ENCODE data around the gene CACNA1F.

Gene CACNA1F

DNA sequence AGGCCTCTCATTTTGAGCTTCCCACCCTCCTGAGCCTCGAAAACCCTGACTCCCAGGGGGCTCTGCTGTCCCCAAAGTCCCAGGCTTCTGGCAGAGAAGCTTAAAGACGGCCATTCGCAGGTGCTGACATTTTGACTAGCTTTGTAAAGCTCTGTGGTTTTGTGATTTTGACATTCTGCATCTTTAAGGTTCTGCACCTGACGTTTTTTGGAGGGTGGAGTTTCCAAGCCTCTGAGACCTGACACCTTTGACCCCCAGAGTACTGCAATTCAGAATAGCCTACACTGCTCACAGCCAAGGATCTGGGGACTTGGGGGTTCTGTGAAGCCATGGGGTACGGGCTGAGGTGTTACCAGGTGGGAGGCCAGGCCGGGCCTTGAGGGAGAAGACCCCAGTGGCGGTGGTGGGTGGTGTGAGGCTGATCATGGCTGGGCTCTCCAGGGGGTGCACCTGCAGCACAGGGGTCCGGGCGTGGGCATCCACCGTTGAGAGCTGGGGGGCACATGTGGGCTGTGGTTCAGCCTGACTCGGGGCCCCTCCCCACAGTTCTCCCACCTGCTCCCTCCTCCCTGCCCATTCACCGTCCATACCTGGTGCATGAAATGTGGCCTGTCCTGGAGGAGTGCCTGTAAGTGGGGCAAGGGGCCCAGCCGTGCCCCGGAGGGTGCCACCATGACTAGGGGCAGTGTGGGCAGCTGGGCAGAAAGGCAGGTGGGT, 24.1 kb upstream of the CACNA1F start:
- DNase-seq (ENCODE audit: low spot score), result no peak

DNA sequence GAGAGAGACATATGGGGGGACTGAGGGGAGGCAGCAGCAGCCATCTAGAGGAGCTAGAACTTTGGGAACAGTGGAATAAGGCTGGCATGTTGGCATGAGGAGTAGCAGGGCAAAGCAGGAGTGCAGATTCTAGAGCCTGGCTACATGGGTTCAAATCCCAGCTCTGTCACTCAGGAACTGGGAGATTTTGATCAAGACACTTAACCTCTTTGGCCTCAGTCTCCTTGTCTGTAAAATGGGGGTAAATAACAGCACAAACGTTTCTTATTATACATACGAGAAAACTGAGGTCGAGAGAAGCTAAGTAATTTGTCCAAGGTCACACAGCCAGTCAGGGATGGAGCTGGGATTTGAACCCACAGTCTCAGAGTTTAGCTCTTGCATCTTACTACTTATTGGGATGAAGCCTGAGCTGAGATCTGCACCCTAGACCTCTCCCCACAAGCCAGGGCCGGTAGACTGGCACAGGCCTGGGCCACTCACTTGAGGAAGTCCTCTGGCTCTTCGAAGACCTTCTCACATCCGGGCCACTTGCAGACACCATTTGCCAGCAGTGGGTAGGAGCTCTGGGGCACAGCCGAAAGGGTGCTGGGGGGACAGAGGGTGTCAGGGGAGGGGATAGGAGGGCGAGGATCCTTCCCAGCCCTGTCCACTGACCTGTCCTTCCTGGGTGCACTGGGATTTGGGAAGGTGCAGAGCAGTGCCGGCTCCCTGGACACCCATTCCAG, 23.3 kb upstream of the CACNA1F start:
- DNase-seq (ENCODE audit: low spot score), result no peak

DNA sequence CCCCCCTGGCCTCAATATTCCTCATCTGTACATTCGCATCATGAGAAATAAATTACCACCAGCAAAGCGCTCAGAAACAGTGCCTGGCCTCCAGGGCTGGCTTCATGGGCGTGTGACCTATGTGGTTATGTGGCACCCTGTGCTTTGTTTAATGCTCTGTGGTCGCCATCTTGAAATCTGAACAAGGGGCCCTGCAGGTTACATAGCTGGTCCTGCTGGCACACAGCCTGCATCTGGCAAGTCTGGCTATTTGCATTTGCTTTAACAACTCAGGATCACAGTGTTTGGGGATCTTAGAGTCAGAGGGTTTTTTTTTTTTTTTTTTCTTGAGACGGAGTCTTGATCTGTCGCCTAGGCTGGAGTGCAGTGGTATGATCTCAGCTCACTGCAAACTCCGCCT, 21.5 kb upstream of the CACNA1F start:
- DNase-seq (ENCODE audit: low spot score), result no peak

DNA sequence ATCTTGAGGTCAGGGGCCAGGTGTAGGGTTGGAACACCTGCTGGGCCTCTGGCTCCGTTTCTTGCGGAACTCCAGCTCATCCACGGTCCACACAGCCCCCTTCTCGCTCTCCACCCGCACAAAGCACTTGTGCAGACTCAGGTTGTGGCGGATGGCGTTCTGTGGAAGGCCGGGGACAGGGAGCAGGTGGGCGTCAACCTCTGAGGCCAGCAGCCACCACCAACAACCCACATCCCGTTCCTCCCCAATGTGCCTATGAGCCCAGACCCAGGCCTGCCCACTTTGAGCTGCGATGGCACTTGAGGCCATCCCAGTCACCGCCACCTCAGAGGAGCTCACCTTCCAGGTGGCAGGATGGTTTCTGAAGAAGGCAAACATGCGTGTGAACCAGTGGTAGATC, 18.2 kb upstream of the CACNA1F start:
- DNase-seq (ENCODE audit: low spot score), result no peak

DNA sequence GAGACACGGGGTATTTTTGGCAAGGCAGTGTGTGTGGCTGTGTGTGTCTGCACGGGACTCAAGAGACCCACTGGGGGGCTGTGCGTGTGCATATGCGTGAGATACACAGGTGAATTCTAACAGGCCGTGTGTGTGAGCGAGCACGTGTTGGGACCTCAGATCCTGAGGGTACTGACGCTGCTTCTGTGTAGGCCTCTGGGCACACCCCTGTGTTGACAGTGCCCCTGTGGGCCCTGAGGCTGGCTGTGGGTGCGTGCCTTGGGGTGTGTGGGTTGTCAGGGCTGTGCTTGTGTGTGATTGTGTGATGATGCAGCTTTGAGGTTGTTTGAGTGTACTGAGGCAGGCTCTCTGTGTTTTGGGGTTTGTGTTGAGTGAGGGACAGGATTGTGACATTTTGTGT, 17.4 kb upstream of the CACNA1F start:
- no peak for DNase-seq (ENCODE audit: low spot score)

DNA sequence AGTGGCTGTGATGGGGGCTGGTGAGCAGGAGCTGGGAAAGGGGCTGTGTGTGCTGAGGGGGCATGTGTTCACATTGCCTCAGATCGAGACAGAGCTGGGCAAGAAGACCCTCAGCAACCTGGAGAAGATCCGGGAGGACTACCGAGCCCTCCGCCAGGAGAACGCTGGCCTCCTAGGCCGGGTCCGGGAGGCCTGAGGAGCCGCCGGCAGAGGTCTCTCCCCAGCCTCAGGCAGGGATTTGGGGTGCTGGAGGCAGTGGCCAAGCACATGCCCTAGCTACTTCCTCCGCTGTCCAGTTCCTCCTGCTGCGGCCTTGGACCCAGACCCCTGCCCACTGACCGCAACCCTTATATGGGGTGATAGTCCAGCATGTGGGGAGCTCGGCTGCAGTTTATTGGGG, 16.9 kb upstream of the CACNA1F start:
- no peak for DNase-seq (ENCODE audit: low spot score)

DNA sequence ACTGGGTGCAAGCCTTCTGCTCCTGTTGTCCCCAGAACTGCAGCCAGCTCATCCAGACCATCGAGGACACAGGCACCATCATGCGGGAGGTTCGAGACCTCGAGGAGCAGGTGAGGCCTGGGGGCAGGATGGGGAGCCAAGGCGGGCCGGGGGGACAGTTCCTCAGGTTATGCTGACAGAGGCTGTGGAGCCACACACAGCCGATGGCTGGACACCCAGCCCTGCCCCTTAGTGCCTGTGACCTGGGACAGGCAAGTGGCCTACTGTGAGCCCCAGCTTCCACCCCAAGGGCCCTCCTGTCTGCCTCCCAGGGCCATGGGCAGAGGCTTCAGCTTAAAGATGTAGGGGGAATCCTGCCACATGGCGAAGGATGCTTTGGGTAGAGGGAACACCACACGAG, 16.5 kb upstream of the CACNA1F start:
- no peak for DNase-seq (ENCODE audit: low spot score)

DNA sequence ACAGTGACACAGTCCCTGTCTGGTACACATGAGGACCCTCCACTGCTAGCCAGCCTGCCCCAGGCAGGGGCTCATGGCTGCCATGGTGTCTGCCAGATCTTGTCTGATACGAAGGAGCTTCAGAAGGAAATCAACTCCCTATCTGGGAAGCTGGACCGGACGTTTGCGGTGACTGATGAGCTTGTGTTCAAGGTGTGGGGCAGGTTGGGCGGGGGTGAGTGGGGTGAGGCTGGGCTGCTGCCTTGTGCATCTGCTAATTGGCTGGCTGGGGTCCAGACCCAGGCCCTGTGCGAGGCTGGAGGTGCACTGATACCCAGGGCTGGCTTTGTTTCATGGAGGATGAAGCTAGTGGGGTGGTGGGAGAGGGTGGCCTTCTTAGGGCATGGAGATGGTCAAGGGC, 15.9 kb upstream of the CACNA1F start:
- no peak for DNase-seq (ENCODE audit: low spot score)

DNA sequence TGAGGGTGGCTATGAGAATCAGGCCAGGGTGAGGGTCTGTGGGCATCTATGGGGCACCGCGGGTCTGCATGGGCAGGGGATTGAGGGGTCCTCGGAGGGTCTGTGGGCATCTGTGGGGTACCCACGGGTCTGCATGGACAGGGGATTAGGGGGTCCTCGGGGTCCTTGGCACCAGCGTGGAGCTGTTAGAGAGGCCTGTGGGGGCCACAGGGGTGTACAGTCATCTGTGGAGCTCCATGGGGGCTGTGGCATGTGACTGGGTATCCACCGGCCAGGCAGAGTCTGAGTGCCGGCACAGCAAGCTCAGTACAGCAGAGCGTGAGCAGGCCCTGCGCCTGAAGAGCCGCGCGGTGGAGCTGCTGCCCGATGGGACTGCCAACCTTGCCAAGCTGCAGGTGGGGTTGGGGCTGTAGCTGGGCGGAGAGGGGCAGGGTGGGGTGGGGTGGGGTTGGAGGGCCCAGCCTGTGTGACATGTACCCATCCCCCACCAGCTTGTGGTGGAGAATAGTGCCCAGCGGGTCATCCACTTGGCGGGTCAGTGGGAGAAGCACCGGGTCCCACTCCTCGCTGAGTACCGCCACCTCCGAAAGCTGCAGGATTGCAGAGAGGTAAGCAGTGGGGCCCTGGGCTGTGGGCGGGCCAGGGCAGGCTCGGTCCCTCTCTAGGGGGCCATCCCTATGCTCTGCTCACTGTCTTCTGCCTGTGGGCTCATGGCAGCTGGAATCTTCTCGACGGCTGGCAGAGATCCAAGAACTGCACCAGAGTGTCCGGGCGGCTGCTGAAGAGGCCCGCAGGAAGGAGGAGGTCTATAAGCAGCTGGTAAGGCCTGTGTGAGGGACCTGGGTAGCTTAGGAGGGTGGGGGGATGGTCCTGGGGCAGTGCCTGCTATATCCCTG, 15.0 kb upstream of the CACNA1F start:
- no peak for DNase-seq (ENCODE audit: low spot score)

DNA sequence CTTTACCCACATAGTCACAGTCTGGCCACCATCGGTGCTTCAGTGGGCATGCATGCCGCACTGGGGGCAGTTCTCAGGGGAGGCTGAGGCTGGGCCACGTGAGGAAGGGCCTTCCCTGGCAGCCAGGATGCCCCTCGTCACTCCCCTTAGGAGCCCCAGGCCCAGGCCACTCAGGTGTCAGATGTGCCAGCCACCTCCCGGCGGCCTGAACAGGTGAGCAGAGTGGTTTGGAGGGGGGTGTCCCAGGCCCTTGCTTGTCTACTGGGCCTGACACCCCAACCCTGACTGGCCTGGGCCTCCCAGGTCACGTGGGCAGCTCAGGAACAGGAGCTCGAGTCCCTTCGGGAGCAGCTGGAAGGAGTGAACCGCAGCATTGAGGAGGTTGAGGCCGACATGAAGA, 14.2 kb upstream of the CACNA1F start:
- no peak for DNase-seq (ENCODE audit: low spot score)

DNA sequence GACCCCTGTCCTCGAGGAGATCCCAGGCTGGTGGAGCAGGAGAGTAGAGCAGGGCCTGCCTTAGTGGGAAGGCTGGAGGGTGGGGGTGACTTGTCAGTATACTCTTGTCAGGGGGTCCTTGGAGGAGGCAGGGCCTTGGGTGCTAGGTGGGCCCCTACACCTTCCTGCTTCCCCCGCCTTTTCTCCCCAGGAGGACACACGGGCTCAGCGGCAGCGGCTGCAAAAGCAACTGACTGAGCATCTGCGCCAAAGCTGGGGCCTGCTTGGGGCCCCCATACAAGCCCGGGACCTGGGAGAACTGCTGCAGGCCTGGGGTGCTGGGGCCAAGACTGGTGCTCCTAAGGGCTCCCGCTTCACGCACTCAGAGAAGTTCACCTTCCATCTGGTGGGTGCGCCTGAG, 13.4 kb upstream of the CACNA1F start:
- DNase-seq (ENCODE audit: low spot score), result no peak

DNA sequence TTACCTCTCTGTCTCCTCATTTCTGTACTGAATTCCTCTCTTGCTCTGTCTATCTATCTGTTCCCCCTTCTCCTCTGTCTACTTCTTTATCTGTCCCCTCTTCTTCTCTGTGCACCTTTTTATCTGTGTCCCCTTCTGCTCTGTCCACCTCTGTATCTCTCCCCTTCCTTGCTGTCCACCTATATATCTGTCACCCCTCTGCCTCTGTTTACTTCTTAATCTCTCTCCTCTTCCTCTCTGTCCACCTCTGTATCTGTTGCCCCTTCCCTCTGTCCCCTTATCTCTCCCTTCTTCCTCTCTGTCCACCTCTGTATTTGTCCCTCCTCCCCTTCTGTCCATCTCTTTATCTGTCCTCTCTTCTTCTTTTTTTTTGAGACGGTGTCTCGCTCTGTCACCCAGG, 11.1 kb upstream of the CACNA1F start:
- no peak for DNase-seq (ENCODE audit: low spot score)

DNA sequence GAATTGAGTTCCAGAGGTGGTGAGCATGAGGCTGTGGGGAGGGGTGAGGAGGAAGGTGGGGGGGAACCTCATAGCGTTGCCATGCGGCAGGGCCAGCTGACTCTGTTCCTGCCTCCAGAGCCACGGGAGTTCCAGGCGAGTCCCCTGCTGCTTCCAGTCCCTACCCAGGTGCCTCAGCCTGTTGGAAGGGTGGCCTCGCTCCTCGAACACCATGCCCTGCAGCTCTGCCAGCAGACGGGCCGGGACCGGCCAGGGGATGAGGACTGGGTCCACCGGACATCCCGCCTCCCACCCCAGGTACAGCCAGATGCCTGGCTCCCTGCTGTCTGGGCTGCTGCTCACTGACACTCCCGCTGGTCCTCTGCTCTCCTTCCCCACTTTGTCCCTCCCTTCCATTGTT, 10.0 kb upstream of the CACNA1F start:
- no peak for DNase-seq (ENCODE audit: low spot score)

DNA sequence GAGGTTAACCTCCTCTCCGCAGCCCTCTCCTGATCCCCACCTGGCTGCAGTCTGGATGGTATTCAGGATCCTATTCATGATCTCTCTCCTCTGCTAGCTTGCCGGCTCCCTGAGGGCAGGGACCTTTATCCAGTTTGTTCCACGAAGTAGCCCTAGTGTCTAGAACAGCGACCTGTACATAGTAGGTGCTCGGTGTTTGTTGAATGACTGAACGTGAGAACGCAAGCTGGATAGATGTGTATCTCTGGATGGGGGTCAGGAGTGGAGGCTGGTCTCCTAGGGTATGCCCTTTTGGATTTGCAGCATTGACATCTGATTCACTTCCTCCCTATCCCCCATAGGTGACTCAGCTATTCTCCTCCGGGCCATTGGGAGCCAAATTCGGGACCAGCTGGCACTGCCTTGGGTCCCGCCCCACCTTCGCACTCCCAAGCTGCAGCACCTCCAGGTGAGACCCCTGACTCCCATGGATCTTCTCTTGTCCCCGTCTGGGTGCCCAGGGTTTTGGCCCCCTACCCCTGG, 9.5 kb upstream of the CACNA1F start:
- DNase-seq (ENCODE audit: low spot score), result no peak

DNA sequence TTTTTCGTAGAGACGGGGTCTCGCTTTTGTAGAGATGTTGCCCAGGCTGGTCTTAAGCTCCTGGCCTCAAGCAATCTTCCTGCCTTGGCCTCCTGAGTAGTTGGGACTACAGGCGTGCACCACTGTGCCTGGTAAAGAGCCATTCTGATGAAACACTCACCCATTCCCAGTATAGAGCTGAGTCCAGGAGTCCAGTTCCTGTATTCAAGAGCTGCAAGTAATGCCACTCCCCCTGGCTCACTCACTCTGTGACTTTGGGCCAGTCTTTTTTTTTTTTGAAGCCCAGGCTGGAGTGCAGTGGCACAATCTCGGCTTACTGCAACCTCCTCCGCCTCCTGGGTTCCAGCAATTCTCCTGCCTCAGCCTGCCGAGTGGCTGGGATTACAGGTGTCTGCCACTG, 5.6 kb upstream of the CACNA1F start:
- no peak for DNase-seq (ENCODE audit: low spot score)

DNA sequence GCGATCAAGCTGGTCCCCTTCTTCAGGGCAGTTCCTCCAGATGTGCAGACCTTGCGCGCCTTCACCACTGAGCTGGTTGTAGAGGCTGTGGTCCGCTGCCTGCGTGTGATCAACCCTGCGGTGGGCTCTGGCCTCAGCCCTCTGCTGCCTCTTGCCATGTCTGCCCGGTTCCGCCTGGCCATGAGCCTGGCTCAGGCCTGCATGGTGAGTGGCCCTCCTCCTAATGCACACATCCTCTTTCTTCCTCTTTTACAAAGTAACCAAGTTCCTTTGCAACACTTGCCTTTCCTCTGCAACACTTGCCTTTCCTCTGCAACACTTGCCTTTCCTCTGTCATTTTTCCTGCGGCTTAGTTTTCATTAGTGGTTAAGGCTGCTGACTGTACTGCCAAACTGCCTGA, 3.9 kb upstream of the CACNA1F start:
- DNase-seq (ENCODE audit: low spot score), result no peak

DNA sequence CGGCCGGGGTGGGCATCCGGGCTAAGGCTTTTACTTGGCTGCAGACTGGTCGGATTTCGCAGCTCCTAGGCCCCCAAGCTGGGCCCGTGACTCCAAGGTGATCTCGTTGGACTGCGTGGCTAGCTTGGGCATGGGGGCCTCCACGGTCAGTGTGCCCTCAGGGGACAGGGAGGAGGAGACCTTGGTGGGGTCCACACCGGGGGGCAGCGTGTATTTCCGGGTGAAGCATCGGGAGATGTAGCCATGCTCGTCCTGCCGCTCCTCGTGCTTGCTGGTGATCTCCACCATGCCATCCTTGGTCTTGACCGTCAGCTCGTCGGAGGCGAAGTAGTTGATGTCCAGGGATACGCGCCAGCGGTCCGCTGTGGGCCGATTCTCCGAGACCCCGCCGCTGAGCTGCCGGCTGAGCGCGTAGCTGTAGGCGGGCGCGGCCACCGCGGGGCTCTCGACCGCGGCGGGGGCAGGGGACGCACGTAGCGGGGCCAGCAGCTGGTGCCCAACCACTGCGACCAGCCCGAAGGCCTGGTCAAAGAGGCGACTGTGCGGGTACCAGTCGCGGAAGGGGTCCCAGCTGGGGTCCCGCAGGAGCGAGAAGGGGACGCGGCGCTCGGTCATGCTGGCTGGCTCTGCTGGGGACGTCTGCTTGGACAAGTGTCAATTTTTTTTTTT, 881 bp upstream of the CACNA1F start:
- no peak for DNase-seq (ENCODE audit: low spot score)

DNA sequence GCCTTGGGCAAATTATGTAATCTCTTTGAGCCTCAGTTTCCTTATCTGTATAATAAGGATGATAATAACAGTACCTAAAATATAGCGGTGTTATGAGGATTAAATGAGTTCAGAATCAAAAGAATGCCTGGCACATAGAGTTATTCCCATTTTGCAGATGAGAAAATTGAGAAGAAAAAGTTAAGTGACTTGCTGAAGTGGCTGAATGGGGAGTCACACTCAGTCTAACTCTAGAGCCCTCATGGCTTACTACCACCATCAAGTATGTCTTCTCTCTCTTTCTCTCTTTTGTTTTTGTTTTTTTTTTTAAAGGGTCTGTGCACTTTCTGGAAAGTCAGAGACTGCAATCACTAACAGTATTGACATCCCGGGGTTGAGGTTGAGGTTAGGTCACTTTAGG, 615 bp downstream of the CACNA1F start:
- no peak for DNase-seq (ENCODE audit: low spot score)

DNA sequence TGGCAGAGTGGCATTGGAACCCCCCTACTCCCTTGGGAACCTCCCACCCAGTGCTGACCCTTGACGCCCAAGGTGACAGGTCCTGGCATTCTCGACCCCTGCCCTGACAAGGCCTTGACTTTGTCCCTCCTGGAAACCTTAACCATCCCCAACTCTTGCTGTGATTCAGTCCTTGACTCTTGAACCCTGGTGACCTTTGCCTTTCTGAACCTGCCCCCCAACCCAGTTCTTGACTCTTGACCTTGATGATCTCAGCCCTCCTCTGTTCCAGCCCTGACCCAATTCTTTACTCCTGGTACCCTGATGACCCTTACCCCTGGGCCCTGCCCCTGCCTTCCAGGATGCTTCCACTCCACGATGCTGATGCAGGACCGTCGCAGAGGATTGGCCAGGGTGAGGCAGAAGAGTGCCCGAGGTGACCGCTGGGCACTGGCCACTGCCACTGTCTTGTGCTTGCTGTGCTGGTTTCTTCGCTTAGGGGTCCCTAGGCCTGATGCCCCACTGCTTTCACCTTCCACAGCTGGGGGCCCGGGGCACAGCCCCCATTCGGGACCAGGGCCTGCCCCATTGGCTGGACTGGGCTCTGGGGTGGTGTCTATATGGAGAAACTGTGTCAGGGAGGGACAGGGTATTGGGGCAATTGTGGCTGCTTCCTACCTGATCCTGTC, 1.7 kb downstream of the CACNA1F start:
- no peak for DNase-seq (ENCODE audit: low spot score)

DNA sequence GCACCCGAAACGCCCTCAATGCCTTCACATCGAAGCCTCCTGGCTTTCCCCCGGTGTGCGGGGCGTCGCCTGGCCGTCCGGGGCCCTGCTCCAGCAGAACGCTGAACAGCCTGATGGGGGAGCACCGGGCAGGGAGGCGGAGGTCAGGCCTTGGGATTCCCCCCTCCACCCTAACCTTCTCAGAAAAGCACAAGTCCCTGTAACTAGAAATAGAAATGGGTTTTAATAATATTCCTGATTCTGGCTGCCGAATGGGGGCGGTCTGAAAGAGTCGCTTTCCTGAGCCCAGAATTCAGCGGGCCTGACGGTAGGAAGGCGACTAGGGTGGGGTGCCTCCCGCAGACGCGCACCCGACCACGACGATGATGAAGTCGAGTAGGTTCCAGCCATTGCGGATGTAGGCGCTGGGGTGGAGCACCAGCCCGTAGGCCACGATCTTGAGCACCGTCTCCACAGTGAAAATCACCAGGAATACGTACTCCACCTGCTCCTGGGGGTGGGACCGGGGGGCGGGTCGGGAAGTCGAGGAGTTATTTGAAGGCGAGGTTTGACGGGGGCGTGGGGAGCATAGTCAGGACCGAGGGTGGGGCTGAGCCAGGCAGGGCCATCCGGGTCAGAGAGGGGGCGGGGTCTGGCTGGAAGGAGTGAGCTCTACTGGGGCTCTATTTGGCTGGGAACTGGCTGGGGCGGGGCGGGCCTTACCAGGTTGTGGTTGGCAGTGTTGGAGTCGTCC, 2.5 kb downstream of the CACNA1F start:
- no peak for DNase-seq (ENCODE audit: low spot score)

DNA sequence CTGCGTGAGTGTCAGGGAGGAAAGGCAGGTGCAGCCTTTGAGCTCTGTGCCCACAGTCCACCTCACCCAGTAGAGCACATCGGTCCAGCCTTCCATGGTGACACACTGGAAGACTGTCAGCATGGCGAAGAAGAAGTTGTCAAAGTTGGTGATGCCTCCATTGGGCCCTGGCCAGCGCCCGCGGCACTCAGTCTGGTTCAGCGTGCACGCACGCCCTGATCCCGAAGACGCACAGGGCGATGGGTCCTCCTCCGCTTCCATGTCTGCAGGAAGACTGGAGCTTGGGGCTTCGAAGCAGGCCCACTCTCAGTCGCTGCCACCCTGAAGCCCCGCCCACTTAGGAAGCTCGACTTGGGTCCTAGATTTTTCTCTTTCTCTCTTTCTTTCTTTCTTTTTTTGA, 5.0 kb downstream of the CACNA1F start:
- no peak for DNase-seq (ENCODE audit: low spot score)
